Neural cell (in vitro differentiated cells): ENCODE data around the gene GMPPA. TPM values are rescaled to one million over a fixed set of nuclear protein-coding genes. Genes with fewer than 3 reads are reported as not detected.

ENCODE experiments used
- H2AFZ ChIP-seq: fragments of 200-600, 300-800 bp; sonication (generic), shearing (Covaris generic); 2 replicates; pipeline ENCODE4 v1.6.0; 2014; ENCODE audit warnings: low read depth, mild to moderate bottlenecking, antibody characterized with exemption, low read length, moderate library complexity
- H3F3A ChIP-seq: fragments of 200-600 bp; shearing (Covaris generic); 2 replicates; pipeline ENCODE4 v1.6.1; 2016; ENCODE audit warnings: mild to moderate bottlenecking, moderate library complexity, mixed read lengths, antibody characterized with exemption, low read length; ENCODE audit not compliant: insufficient read depth, poor library complexity, severe bottlenecking
- H3K27ac ChIP-seq: fragments of 200-600, 300-800 bp; sonication (generic), shearing (Covaris generic); 2 replicates; pipeline ENCODE4 v1.5.1; 2014; ENCODE audit warnings: mild to moderate bottlenecking, low read length, moderate library complexity
- H3K27me3 ChIP-seq: fragments of 300-800, 200-600 bp; sonication (generic), shearing (Covaris generic); 2 replicates; pipeline ENCODE4 v1.6.0; 2014; ENCODE audit warnings: mild to moderate bottlenecking, low read depth, low read length, moderate library complexity; ENCODE audit not compliant: insufficient read depth
- H3K36me3 ChIP-seq: fragments of 300-800, 200-600 bp; sonication (generic), shearing (Covaris generic); 2 replicates; pipeline ENCODE4 v1.5.1; 2014; ENCODE audit warnings: mild to moderate bottlenecking, antibody characterized with exemption, low read length, moderate library complexity; ENCODE audit not compliant: insufficient read depth
- H3K4me2 ChIP-seq: fragments of 300-800, 200-600 bp; sonication (generic), shearing (Covaris generic); 2 replicates; pipeline ENCODE4 v1.6.0; 2014; ENCODE audit warnings: mild to moderate bottlenecking, low read length
- H3K4me3 ChIP-seq: fragments of 300-800, 200-600 bp; sonication (generic), shearing (Covaris generic); 2 replicates; pipeline ENCODE4 v1.5.1; 2014; ENCODE audit warnings: mild to moderate bottlenecking, low read length, moderate library complexity
- H3K79me2 ChIP-seq: fragments of 200-600 bp; shearing (Covaris generic); replicated peaks from 2 replicates; pipeline ENCODE4 v1.6.0; 2014; ENCODE audit warnings: mild to moderate bottlenecking, low read length, moderate library complexity; ENCODE audit not compliant: insufficient read depth
- H3K9ac ChIP-seq: fragments of 300-800, 200-600 bp; sonication (generic), shearing (Covaris generic); 2 replicates; pipeline ENCODE4 v1.6.1; 2016; ENCODE audit warnings: mild to moderate bottlenecking, low read length, mixed read lengths
- H3K9me2 ChIP-seq: fragments of 200-600 bp; shearing (Covaris generic); 2 replicates; pipeline ENCODE4 v1.6.1; 2016; ENCODE audit warnings: mild to moderate bottlenecking, low read length, mixed read lengths; ENCODE audit not compliant: insufficient read depth
- H3K9me3 ChIP-seq: fragments of 200-600, 300-800 bp; sonication (generic), shearing (Covaris generic); 2 replicates; pipeline ENCODE4 v1.6.1; 2016; ENCODE audit warnings: mild to moderate bottlenecking, mixed run types, low read length, moderate library complexity, mixed read lengths
- H4K20me1 ChIP-seq: fragments of 200-600 bp; shearing (Covaris generic); 2 replicates; pipeline ENCODE4 v1.6.1; 2016; ENCODE audit warnings: mild to moderate bottlenecking, mixed run types; ENCODE audit not compliant: insufficient read depth
- CTCF ChIP-seq: fragments of 450-650 bp; IDR thresholded peaks from 2 replicates; pipeline ENCODE4 v1.5.1; 2014; ENCODE audit warnings: antibody characterized with exemption, mild to moderate bottlenecking, moderate library complexity; ENCODE audit not compliant: poor library complexity, severe bottlenecking
- EP300 ChIP-seq: fragments of 450-650 bp; conservative IDR thresholded peaks from 2 replicates; pipeline ENCODE4 v1.6.1; 2014; ENCODE audit warnings: antibody characterized with exemption, mild to moderate bottlenecking, moderate library complexity; ENCODE audit not compliant: poor library complexity, severe bottlenecking
- EZH2 ChIP-seq: fragments of 200-600, 300-800 bp; shearing (Covaris generic), sonication (generic); IDR thresholded peaks from 2 replicates; pipeline ENCODE4 v1.6.1; 2014; ENCODE audit warnings: antibody characterized with exemption, low read length, borderline replicate concordance, mild to moderate bottlenecking; ENCODE audit not compliant: insufficient read depth, poor library complexity, severe bottlenecking
- MXI1 ChIP-seq: fragments of 450-650 bp; conservative IDR thresholded peaks from 2 replicates; pipeline ENCODE4 v1.6.1; 2014; ENCODE audit warnings: antibody characterized with exemption, mild to moderate bottlenecking; ENCODE audit not compliant: poor library complexity, severe bottlenecking
- POLR2AphosphoS5 ChIP-seq: IDR thresholded peaks from 2 replicates; pipeline ENCODE4 v1.6.1; 2012
- RAD21 ChIP-seq: fragments of 450-650 bp; conservative IDR thresholded peaks from 2 replicates; pipeline ENCODE4 v1.6.1; 2014; ENCODE audit warnings: antibody characterized with exemption, mild to moderate bottlenecking, moderate library complexity
- REST ChIP-seq: IDR thresholded peaks from 2 replicates; pipeline ENCODE4 v1.6.1; 2012; ENCODE audit warnings: borderline replicate concordance
- SMC3 ChIP-seq: fragments of 450-650 bp; conservative IDR thresholded peaks from 2 replicates; pipeline ENCODE4 v1.6.1; 2014; ENCODE audit warnings: antibody characterized with exemption, mild to moderate bottlenecking, moderate library complexity; ENCODE audit not compliant: poor library complexity
- TAF1 ChIP-seq: IDR thresholded peaks from 2 replicates; pipeline ENCODE4 v1.6.1; 2012; ENCODE audit warnings: low read depth
- polyA plus RNA-seq: library from polyadenylated mRNA; depleted of rRNA; stranded (reverse); fragments of >200 nt; gene quantifications from 2 replicates; pipeline ENCODE4 v1.2.3, GENCODE V29; 2014

GMPPA gene
- polyA plus RNA-seq, 1 donor from 2014 or later = 20.4 TPM

GRCh38 chr2:219515874-219516629, 17.4 kb downstream of the GMPPA start:
- Histone ChIP-seq H3K4me3 (no peak overlapping the region), H3K36me3 (no peaks in the 10 kb centered on the region), H2AFZ (no peak overlapping the region), H3K27me3 (no peaks in the 10 kb centered on the region), H3K79me2 (no peaks in the 10 kb centered on the region), H3F3A (no peaks in the 10 kb centered on the region), H3K4me2 (no peak overlapping the region), H3K27ac (no peak overlapping the region), H3K9me2 (no peaks in the 10 kb centered on the region), H4K20me1 (no peaks in the 10 kb centered on the region), H3K9me3 (no peaks in the 10 kb centered on the region), H3K9ac (no peak overlapping the region)
- TF ChIP-seq RAD21 (no peak), REST (no peak), MXI1 (no peak), POLR2AphosphoS5 (no peak), EP300 (no peak), CTCF (no peak), TAF1 (no peak), SMC3 (no peak), EZH2 (no peak)

- Histone ChIP-seq H3K9ac (no peak overlapping the region), H3K9me3 (no peaks in the 10 kb centered on the region), H2AFZ (no peak overlapping the region), H3K27ac (no peak overlapping the region), H3K4me2 (no peak overlapping the region), H3K9me2 (no peaks in the 10 kb centered on the region), H3K4me3 (no peak overlapping the region), H4K20me1 (no peaks in the 10 kb centered on the region), H3K27me3 (no peaks in the 10 kb centered on the region), H3F3A (no peaks in the 10 kb centered on the region), H3K79me2 (no peaks in the 10 kb centered on the region), H3K36me3 (no peaks in the 10 kb centered on the region)
- TF ChIP-seq RAD21 = no peak
- no peak for TF ChIP-seq POLR2AphosphoS5
- no peak for TF ChIP-seq MXI1
- no peak for TF ChIP-seq EP300
Measured at GRCh38 chr2:219516888-219517287, 18.2 kb downstream of the GMPPA start.
